VCaP (cell line): ENCODE results near the gene LRRC53.

Experiments
- H3K27ac ChIP-seq: fragments of 450-650 bp; 2 replicates; pipeline ENCODE4 v1.5.1; 2017
- TF ChIP-seq, protein P1 (sequence below): fragments of 450-650 bp; conservative IDR thresholded peaks from 2 replicates; pipeline ENCODE4 v1.5.1; 2017; ENCODE audit warnings: mild to moderate bottlenecking, moderate library complexity

LRRC53 gene

DNA sequence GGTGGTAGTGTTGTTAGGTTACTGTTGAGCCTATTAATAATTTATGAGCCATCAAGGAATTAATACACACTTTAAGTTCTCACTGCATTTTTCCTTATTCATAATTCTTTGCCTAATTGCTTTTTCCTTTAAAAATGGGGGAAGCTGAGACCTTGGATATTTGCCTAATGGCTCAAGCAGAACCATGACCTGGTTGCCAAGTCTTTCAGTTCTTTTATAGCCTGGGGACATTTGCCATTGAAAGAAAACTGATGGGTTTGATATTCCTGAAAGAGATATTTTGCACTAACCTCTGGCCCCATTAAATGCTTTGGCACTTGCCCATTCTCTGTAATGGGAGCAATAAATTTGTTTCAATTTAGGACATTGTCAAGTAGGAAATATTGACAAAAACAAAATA is 18.5 kb upstream of the LRRC53 start:
- TF ChIP-seq, protein P1, sequence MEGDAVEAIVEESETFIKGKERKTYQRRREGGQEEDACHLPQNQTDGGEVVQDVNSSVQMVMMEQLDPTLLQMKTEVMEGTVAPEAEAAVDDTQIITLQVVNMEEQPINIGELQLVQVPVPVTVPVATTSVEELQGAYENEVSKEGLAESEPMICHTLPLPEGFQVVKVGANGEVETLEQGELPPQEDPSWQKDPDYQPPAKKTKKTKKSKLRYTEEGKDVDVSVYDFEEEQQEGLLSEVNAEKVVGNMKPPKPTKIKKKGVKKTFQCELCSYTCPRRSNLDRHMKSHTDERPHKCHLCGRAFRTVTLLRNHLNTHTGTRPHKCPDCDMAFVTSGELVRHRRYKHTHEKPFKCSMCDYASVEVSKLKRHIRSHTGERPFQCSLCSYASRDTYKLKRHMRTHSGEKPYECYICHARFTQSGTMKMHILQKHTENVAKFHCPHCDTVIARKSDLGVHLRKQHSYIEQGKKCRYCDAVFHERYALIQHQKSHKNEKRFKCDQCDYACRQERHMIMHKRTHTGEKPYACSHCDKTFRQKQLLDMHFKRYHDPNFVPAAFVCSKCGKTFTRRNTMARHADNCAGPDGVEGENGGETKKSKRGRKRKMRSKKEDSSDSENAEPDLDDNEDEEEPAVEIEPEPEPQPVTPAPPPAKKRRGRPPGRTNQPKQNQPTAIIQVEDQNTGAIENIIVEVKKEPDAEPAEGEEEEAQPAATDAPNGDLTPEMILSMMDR = no peak
- H3K27ac ChIP-seq = no peak overlapping the region; the same call in 1 of the 2 replicates

DNA sequence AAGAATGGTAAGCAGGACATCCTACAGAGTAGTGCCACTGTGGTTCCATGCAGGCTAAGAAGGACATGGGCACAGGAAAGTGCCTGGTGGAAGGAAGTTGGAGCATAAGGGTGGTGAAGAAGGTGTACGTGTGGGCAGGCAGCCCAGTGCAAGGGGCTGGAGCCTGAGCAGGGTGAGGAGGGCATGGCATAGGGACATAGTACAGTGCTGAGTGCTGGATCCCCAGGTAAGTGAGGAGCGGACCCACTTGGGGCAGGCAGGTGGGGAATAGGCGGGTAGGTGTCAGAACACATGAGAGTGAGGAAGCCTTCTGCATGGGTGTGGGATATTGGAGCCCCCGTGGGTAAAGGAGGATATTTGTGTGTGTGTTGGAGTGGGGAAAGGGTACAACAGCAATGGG is 15.7 kb upstream of the LRRC53 start:
- TF ChIP-seq, protein P1 = no peak
- H3K27ac ChIP-seq = no peak overlapping the region

DNA sequence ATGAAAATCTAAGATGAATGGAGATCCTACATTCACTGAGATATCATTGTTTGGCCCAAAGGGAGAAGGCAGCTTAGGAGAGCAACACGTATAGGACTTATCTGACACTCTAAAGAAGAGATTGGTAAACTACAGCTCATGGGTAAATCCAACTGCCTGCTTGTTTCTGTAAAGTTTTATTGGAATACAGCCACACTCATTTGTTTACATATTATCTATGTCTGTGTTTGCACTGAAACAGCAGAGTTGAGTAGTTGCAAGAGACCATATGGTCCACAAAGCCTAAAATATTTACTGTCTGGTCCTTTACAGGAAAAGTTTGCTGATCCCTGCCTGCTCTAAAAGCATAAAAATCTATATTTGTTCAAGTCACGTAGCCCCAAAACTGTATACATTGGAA is 14.3 kb upstream of the LRRC53 start:
- TF ChIP-seq, protein P1 = no peak

DNA sequence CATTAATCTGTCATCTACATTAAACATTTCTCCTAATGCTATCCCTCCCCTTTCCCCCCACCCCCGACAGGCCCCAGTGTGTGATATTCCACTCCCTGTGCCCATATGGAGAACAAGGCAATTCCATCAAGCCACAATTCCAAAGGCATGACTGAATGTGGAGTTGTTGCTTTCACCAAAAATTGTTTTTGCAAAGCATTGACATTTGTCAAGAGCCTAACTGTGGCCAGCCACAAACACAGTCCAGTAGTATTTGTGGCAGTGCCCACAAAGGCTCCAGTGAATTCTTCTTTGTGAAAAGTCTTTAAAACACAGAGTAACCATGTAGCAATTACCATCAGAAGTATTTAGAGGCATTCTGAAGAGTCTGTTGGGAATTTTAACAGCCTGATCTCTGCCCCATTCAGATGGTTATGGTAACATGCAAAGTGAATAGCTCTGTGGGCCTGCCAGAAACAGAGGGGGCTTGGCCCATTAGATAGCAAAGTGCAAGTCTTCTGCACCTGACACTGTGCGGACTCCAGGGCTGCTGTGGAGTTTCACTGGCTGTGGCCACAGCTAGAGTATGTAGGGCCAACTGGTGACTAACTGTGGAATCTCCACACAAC is 11.6 kb upstream of the LRRC53 start:
- no peak overlapping the region for H3K27ac ChIP-seq

More for the DNA sequence above, 14.3 kb upstream of the LRRC53 start:
- no peak overlapping the region; the same call in 1 of the 2 replicates for H3K27ac ChIP-seq

DNA sequence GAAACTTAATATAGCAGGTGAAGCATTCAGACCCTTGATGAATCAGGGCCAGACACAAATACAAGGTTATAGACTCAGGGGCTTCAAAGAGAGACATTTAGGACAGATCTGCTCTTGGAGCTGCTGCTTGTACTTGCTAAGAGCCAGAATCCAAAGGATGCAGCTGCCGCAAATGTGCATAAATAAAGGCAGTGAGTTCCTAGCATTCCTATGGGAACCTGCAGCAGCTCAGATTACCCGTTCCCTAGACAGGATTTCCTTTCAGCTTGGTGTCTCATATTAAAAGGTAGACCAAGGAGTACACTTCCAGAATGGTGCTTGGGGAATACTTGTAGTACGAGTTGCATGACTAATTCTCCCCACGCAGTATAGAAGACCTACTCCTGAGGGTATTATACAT is 9.7 kb upstream of the LRRC53 start:
- TF ChIP-seq, protein P1 = no peak
- H3K27ac ChIP-seq = no peak overlapping the region

More for the DNA sequence above, 11.6 kb upstream of the LRRC53 start:
- TF ChIP-seq, protein P1 = no peak

DNA sequence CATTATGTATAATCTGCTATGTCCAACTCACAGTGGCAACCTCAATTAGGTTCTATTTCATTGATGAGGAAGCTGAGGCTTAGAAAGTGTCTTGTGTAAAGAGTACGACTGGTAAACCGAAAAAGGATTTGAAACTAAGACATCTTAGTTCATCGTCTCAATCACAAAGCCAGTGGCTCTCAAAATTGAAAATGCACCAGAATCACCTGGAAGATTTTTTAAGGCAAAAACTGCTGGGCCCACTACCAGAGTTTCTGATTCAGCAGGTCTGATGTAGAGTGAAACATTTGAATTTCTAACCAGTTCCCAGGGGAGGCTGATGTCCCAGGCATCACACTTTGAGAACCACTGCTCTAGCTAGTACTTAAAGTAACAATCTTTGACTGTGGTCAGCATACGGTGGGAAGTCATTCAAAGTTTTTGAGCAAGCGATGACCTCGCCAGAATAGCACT is 5.2 kb upstream of the LRRC53 start:
- H3K27ac ChIP-seq = no peak overlapping the region
- TF ChIP-seq, protein P1 = no peak

DNA sequence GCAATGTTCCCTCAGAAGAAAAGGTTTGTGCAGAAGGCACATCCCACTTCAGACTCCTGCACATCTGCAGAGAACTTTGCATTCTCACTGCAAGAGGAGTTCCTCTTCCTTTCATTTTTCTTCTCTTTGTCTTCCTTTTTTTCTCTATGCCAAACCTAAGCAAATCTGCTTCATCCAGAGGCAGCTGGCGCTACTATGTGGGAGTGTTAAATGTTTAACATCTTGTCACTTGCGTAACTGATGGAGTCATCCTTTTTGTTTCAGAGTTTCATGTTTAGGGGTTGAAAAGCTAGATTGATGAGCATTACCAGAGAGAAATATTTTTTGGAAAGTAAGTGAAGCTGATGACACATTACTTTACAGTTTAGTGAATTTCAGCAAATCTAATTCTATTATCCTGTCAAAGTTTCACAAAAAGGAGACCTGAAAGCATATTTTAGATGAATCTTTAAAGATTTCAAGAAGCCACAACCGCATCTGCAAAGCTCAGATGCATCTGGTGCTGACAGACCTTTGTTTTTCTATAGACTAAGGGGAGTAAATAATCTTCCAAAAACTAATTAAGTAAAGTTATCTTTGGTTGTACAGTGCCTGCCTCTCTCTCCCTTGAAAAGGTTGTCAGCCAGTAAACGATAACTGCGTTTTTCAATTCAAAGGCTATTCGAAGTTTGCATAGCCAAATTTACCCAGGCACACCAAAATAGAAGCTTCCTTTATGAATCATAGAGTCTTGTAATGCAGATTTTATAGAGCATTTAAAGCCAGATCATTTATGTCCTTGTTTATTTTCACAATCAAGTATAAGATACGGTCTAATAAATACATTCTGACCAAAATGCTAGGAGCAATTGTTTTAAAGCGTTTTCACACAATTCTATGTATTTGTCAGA is 1.2 kb upstream of the LRRC53 start:
- no peak overlapping the region for H3K27ac ChIP-seq

More for the DNA sequence above, 1.2 kb upstream of the LRRC53 start:
- TF ChIP-seq, protein P1 = no peak
